ENCODE data around the gene ADGRG1.

DNA sequence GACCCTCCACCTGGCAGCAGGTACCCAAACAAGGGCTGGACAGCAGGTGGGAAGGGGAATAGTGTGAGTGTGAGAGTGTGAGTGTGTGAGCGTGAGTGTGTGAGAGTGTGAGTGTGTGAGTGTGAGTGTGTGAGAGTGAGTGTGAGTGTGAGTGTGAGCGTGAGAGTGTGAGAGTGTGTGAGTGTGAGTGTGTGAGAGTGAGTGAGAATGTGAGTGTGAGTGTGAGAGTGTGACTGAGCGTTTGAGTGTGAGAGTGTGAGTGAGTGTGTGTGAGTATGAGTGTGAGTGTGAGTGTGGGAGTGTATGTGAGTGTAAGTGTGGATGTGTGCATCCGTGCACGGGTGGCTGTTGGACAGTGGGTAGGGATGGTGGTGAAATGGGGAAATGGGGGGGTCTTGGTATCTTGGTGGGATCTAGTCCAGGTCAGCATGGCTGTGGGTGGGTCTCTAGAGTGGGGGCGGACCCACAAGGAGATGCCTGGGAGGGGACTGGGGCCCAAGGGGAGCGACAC is 408 bp downstream of the ADGRG1 start:
- TF ChIP-seq, protein P1, sequence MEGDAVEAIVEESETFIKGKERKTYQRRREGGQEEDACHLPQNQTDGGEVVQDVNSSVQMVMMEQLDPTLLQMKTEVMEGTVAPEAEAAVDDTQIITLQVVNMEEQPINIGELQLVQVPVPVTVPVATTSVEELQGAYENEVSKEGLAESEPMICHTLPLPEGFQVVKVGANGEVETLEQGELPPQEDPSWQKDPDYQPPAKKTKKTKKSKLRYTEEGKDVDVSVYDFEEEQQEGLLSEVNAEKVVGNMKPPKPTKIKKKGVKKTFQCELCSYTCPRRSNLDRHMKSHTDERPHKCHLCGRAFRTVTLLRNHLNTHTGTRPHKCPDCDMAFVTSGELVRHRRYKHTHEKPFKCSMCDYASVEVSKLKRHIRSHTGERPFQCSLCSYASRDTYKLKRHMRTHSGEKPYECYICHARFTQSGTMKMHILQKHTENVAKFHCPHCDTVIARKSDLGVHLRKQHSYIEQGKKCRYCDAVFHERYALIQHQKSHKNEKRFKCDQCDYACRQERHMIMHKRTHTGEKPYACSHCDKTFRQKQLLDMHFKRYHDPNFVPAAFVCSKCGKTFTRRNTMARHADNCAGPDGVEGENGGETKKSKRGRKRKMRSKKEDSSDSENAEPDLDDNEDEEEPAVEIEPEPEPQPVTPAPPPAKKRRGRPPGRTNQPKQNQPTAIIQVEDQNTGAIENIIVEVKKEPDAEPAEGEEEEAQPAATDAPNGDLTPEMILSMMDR (conservative IDR thresholded peaks at IDR 0.05): no peak
- no peak for TF ChIP-seq EZH2 (IDR thresholded peaks at IDR 0.05; ENCODE audit: low read depth)
